H7 (cell line): ENCODE measurements around the gene STAB2. TPM values are rescaled to one million over a fixed set of nuclear protein-coding genes. Genes with fewer than 3 reads are reported as not detected.
"Not testable (repeated sequence)": the region's sequence is repeated elsewhere in the genome, so short reads cannot be mapped to it uniquely, and the experiment has no call there.

Experiments
- DNase-seq: peaks from one replicate; pipeline ENCODE4 v3.0.0; 2012
- H3K27me3 ChIP-seq: 2 replicates; pipeline ENCODE4 v1.6.0; 2011; ENCODE audit warnings: mild to moderate bottlenecking, low read length; ENCODE audit not compliant: control insufficient read depth, insufficient read depth
- H3K36me3 ChIP-seq: replicated peaks from 2 replicates; pipeline ENCODE4 v1.5.1; 2011; ENCODE audit warnings: low read length; ENCODE audit not compliant: control insufficient read depth, insufficient read depth
- H3K4me3 ChIP-seq: 2 replicates; pipeline ENCODE4 v1.5.1; 2011; ENCODE audit warnings: low read depth, mild to moderate bottlenecking, control low read depth, low read length, moderate library complexity; ENCODE audit not compliant: insufficient read depth
- total RNA-seq: library from RNA; depleted of rRNA; stranded (reverse); fragments of >200 nt; shearing (Covaris generic); gene quantifications from 2 replicates; pipeline ENCODE4 v1.2.3, GENCODE V29; 2014; rRNA removed

Gene STAB2
- total RNA-seq, 1 experiment from 2014 or later: not detected

- Histone ChIP-seq H3K27me3 (no peaks in the 10 kb centered on the region), H3K4me3 (no peak overlapping the region), H3K36me3 (no peaks in the 10 kb centered on the region; the same call in none of the 2 replicates)
- no peak for DNase-seq
Observed at GRCh38 chr12:103809154-103809553, 222.1 kb downstream of the STAB2 start.

GRCh38 chr12:103809639-103810038 lies 222.6 kb downstream of the STAB2 start:
- not testable (repeated sequence) for DNase-seq, H3K36me3 ChIP-seq, H3K27me3 ChIP-seq, H3K4me3 ChIP-seq

GRCh38 chr12:103810111-103810510 lies 223.0 kb downstream of the STAB2 start:
- DNase-seq: no peak
- H3K27me3 ChIP-seq: no peaks in the 10 kb centered on the region
- no peak overlapping the region for H3K4me3 ChIP-seq
- no peaks in the 10 kb centered on the region; the same call in none of the 2 replicates for H3K36me3 ChIP-seq

- Histone ChIP-seq H3K27me3 (no peaks in the 10 kb centered on the region), H3K36me3 (no peaks in the 10 kb centered on the region; the same call in 1 of the 2 replicates), H3K4me3 (no peak overlapping the region)
- DNase-seq: no peak
Observed at GRCh38 chr12:103811791-103812190, 224.7 kb downstream of the STAB2 start.

- Histone ChIP-seq H3K36me3 (no peaks in the 10 kb centered on the region; the same call in 1 of the 2 replicates), H3K27me3 (no peaks in the 10 kb centered on the region), H3K4me3 (no peak overlapping the region)
- no peak for DNase-seq
Observed at GRCh38 chr12:103812789-103813188, 225.7 kb downstream of the STAB2 start.

GRCh38 chr12:103813426-103813825 lies 226.4 kb downstream of the STAB2 start:
- Histone ChIP-seq H3K27me3 (no peaks in the 10 kb centered on the region), H3K36me3 (no peaks in the 10 kb centered on the region; the same call in 1 of the 2 replicates), H3K4me3 (no peak overlapping the region)
- DNase-seq: no peak

GRCh38 chr12:103813949-103814348 lies 226.9 kb downstream of the STAB2 start:
- no peak overlapping the region for H3K4me3 ChIP-seq
- no peak for DNase-seq
- H3K27me3 ChIP-seq: no peaks in the 10 kb centered on the region
- H3K36me3 ChIP-seq: no peaks in the 10 kb centered on the region; the same call in 1 of the 2 replicates

- Histone ChIP-seq H3K27me3 (no peaks in the 10 kb centered on the region), H3K4me3 (no peak overlapping the region), H3K36me3 (no peaks in the 10 kb centered on the region; the same call in 1 of the 2 replicates)
- no peak for DNase-seq
Observed at GRCh38 chr12:103814436-103814835, 227.4 kb downstream of the STAB2 start.

Other genes starting within 250 kb of the STAB2 start
- gene C12orf42, start 91.3 kb upstream of the STAB2 start, total RNA-seq: not detected in 2 replicates